ENCODE results near the gene PITPNB. TPM values are rescaled to one million over a fixed set of nuclear protein-coding genes. Genes with fewer than 3 reads are reported as not detected.

Gene PITPNB
- total RNA-seq, 5 donors from 2014 or later (not counting 1 experiment from before 2014, with no cell fraction given) = 58.3 to 67.2 (median 65.9) TPM

DNA sequence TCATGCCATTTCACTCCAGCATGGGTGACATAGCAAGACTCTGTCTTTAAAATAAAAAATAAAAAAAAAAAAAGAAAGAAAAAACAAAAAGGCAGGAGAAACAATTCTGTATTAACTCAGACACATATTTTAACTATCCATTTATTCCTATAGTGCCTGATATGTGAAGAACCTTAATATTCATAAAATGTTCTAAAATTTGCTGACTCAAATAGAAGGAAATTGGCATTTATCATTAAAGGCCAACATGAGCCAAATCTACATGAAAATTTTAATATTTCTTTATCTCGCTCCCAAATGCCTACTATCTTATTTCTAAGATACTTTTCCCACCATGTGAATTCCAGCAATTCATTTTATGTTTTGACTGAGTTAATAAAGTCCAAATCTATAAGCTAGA is 18.9 kb downstream of the PITPNB start:
- Mint-ChIP-seq H3K4me1 (peaks cover 18 to 40% (median 32%) of the 10 kb centered on the region in 3 donors), H3K27me3 (no peaks in the 10 kb centered on the region), H3K9me3 (no peaks in the 10 kb centered on the region), H3K27ac (no peak overlapping the region), H3K36me3 (peaks cover 37% of the 10 kb centered on the region), H3K4me3 (no peak overlapping the region)
- DNase-seq (no peak), ATAC-seq (replicated peaks in 1 of 4) (no peak)
- no CpG with 5 or more reads among the region's 1 CpG for whole genome bisulfite sequencing (ENCODE audit: insufficient coverage)
- Histone ChIP-seq H3K27ac (ENCODE audit: low read length) (no peak overlapping the region), H3K36me3 (ENCODE audit: control insufficient read depth in 2 of 2, extremely low read depth in 1 of 2, insufficient read depth in 1 of 2, low read length in 1 of 2) (peaks cover 3 to 58% of the 10 kb centered on the region in 2 donors), H3K27me3 (replicated peaks in 1 of 2; ENCODE audit: control insufficient read depth in 2 of 2, extremely low read depth in 1 of 2, insufficient read depth in 2 of 2, low read length in 1 of 2) (no peaks in the 10 kb centered on the region), H3K9me3 (no peaks in the 10 kb centered on the region), H3K4me1 (ENCODE audit: control insufficient read depth in 1 of 2, extremely low read depth in 1 of 2, insufficient read depth in 2 of 2, low read length in 2 of 2) (peaks cover 0 to 6% of the 10 kb centered on the region in 2 experiments), H3K4me3 (ENCODE audit: control insufficient read depth in 1 of 2, extremely low read depth in 1 of 2, low read length in 1 of 2) (no peak overlapping the region)
- ChIA-PET POLR2A (no interaction called here), CTCF (interaction anchor here in 1 of 2 donors (2.1 kb wide), 1 partner anchor 12 kb away, joined by 7 read pairs; no protein-coding TSS in a partner anchor)

DNA sequence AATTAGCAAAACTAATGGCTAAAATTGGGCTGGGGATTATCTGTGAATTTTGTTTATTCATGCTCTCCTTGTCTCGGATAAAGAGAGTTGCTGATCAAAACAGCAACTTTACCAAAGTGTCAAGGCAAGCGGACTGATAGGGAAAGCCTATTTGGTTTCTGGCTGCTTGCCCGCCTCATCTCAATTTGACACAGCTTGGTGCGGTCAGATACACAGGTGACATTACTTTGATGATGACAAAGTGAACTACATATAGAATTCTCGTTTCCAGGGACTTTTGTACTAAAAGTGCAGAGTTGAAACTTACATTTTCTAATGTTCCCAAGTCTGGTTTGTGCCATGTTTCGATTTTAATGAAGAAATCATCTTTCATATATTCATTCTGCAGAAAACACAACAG is 22.8 kb downstream of the PITPNB start:
- Mint-ChIP-seq H3K4me3 (no peak overlapping the region), H3K27ac (no peak overlapping the region), H3K36me3 (peaks cover 57% of the 10 kb centered on the region), H3K4me1 (peaks cover 0 to 17% (median 14%) of the 10 kb centered on the region in 3 donors), H3K9me3 (no peaks in the 10 kb centered on the region), H3K27me3 (no peaks in the 10 kb centered on the region)
- 60% methylated on average over 3 of the region's 6 CpGs for WGBS (ENCODE audit: insufficient coverage)
- Histone ChIP-seq H3K4me3 (ENCODE audit: control insufficient read depth in 1 of 2, extremely low read depth in 1 of 2, low read length in 1 of 2) (no peak overlapping the region), H3K27me3 (replicated peaks in 1 of 2; ENCODE audit: control insufficient read depth in 2 of 2, extremely low read depth in 1 of 2, insufficient read depth in 2 of 2, low read length in 1 of 2) (no peaks in the 10 kb centered on the region), H3K4me1 (ENCODE audit: control insufficient read depth in 1 of 2, extremely low read depth in 1 of 2, insufficient read depth in 2 of 2, low read length in 2 of 2) (no peaks in the 10 kb centered on the region), H3K36me3 (ENCODE audit: control insufficient read depth in 2 of 2, extremely low read depth in 1 of 2, insufficient read depth in 1 of 2, low read length in 1 of 2) (peaks cover 13 to 61% of the 10 kb centered on the region in 2 donors), H3K27ac (ENCODE audit: low read length) (no peak overlapping the region), H3K9me3 (no peaks in the 10 kb centered on the region)
- DNase-seq = no peak
- ATAC-seq (replicated peaks in 1 of 4) = no peak
- POLR2A ChIA-PET = no interaction called here
- CTCF ChIA-PET = no interaction called here

DNA sequence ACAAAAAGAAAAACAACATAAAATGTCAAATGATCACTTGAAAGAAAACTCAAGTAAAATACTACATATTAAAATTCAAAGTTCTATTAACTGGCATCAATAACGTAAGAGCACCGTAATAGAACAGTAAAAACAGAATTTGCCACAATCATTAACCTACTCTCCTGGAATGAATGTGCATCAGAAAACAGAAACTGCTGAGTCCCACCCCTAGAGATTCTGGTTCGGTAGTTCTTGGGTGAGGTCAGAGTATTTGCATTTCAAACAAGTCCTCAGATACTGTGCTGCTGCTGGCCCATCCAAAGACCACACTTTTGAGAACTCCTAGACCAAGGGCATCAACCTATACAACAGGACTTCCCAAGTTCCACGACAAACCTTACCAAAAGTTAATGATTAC is 23.5 kb downstream of the PITPNB start:
- ATAC-seq (replicated peaks in 1 of 4) = no peak
- no peak overlapping the region for H3K4me3 ChIP-seq (ENCODE audit: control insufficient read depth in 1 of 2, extremely low read depth in 1 of 2, low read length in 1 of 2)
- ChIA-PET CTCF (interaction anchor here in 1 of 2 donors (1.1 kb wide), 1 partner anchor 10 kb away, joined by 3 read pairs; no protein-coding TSS in a partner anchor), POLR2A (no interaction called here)
- Mint-ChIP-seq H3K27ac (no peak overlapping the region), H3K4me1 (peaks cover 0 to 13% (median 10%) of the 10 kb centered on the region in 3 donors), H3K36me3 (peaks cover 55% of the 10 kb centered on the region), H3K27me3 (no peaks in the 10 kb centered on the region), H3K9me3 (no peaks in the 10 kb centered on the region), H3K4me3 (no peak overlapping the region)
- peaks cover 14 to 60% of the 10 kb centered on the region in 2 donors for H3K36me3 ChIP-seq (ENCODE audit: control insufficient read depth in 2 of 2, extremely low read depth in 1 of 2, insufficient read depth in 1 of 2, low read length in 1 of 2)
- no peaks in the 10 kb centered on the region for H3K27me3 ChIP-seq (replicated peaks in 1 of 2; ENCODE audit: control insufficient read depth in 2 of 2, extremely low read depth in 1 of 2, insufficient read depth in 2 of 2, low read length in 1 of 2)
- H3K27ac ChIP-seq (ENCODE audit: low read length) = no peak overlapping the region
- no peaks in the 10 kb centered on the region for H3K9me3 ChIP-seq
- WGBS (ENCODE audit: insufficient coverage) = no CpG with 5 or more reads among the region's 4 CpGs
- H3K4me1 ChIP-seq (ENCODE audit: control insufficient read depth in 1 of 2, extremely low read depth in 1 of 2, insufficient read depth in 2 of 2, low read length in 2 of 2) = no peaks in the 10 kb centered on the region
- no peak for DNase-seq

DNA sequence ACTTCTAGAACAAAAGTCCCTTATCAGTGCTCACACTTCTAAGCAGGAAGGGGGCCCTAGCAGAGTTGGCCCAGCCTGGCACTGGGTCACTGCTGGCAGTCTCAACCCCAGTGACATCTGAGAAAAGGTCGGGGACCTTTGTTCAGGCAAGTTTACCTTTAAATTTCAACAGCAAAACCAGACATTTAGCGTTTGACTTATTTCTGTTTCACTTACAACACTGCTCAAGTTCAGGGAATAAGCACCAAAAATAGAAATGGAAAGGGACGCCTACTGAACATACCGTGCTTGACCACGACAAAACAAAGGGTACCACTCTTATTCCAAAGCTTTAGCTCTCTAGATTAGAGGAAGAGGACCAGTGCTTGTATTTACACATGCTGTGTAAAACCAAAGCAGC is 26.2 kb downstream of the PITPNB start:
- H3K36me3 Mint-ChIP-seq = peaks cover 63% of the 10 kb centered on the region
- no peak overlapping the region for H3K4me3 ChIP-seq (ENCODE audit: control insufficient read depth in 1 of 2, extremely low read depth in 1 of 2, low read length in 1 of 2)
- H3K27ac Mint-ChIP-seq = no peak overlapping the region
- H3K9me3 Mint-ChIP-seq = no peaks in the 10 kb centered on the region
- WGBS (ENCODE audit: insufficient coverage) = 75% methylated on average over 1 of the region's 5 CpGs
- DNase-seq (no peak), ATAC-seq (replicated peaks in 1 of 4) (no peak)
- H3K4me1 Mint-ChIP-seq = peaks cover 0 to 15% (median 7%) of the 10 kb centered on the region in 3 donors
- no peaks in the 10 kb centered on the region for H3K27me3 Mint-ChIP-seq
- H3K27ac ChIP-seq (ENCODE audit: low read length) = no peak overlapping the region
- POLR2A ChIA-PET = interaction anchor here in 1 of 2 donors (1.1 kb wide), 1 partner anchor 24 kb away, joined by 3 read pairs; no protein-coding TSS in a partner anchor
- no peak overlapping the region for H3K4me3 Mint-ChIP-seq
- CTCF ChIA-PET = no interaction called here
- no peaks in the 10 kb centered on the region for H3K9me3 ChIP-seq
- no peaks in the 10 kb centered on the region for H3K4me1 ChIP-seq (ENCODE audit: control insufficient read depth in 1 of 2, extremely low read depth in 1 of 2, insufficient read depth in 2 of 2, low read length in 2 of 2)
- no peaks in the 10 kb centered on the region for H3K27me3 ChIP-seq (replicated peaks in 1 of 2; ENCODE audit: control insufficient read depth in 2 of 2, extremely low read depth in 1 of 2, insufficient read depth in 2 of 2, low read length in 1 of 2)
- peaks cover 25 to 74% of the 10 kb centered on the region in 2 donors for H3K36me3 ChIP-seq (ENCODE audit: control insufficient read depth in 2 of 2, extremely low read depth in 1 of 2, insufficient read depth in 1 of 2, low read length in 1 of 2)

DNA sequence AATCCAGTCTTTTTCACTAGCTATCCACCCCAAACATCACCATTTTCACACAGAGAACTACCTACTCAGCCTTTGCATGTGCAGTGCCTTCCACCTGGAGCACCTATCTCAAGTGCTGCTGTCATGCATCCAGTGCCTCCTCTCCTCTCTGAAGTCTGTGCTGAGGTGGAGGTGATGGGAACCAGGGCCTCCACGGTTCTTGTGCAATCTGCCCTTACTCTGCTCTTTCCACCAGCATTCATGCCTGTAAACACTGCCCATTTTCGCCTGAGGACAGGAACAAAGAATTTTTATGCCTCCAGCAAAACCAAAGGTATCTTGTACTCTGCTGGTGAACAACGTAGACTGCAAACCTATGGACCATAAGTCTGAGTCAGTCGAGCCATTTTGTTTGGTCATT is 27.0 kb downstream of the PITPNB start:
- no peaks in the 10 kb centered on the region for H3K27me3 Mint-ChIP-seq
- peaks cover 0 to 18% (median 8%) of the 10 kb centered on the region in 3 donors for H3K4me1 Mint-ChIP-seq
- H3K27ac Mint-ChIP-seq = no peak overlapping the region
- no peak overlapping the region for H3K4me3 Mint-ChIP-seq
- H3K4me3 ChIP-seq (ENCODE audit: control insufficient read depth in 1 of 2, extremely low read depth in 1 of 2, low read length in 1 of 2) = no peak overlapping the region
- no peak for DNase-seq
- 100% methylated on average over 1 of the region's 4 CpGs for WGBS (ENCODE audit: insufficient coverage)
- H3K9me3 ChIP-seq = no peaks in the 10 kb centered on the region
- peaks cover 21 to 76% of the 10 kb centered on the region in 2 donors for H3K36me3 ChIP-seq (ENCODE audit: control insufficient read depth in 2 of 2, extremely low read depth in 1 of 2, insufficient read depth in 1 of 2, low read length in 1 of 2)
- no peaks in the 10 kb centered on the region for H3K4me1 ChIP-seq (ENCODE audit: control insufficient read depth in 1 of 2, extremely low read depth in 1 of 2, insufficient read depth in 2 of 2, low read length in 2 of 2)
- no peak for ATAC-seq (replicated peaks in 1 of 4)
- peaks cover 62% of the 10 kb centered on the region for H3K36me3 Mint-ChIP-seq
- H3K27ac ChIP-seq (ENCODE audit: low read length) = no peak overlapping the region
- H3K9me3 Mint-ChIP-seq = no peaks in the 10 kb centered on the region
- ChIA-PET CTCF (interaction anchor here in 1 of 2 donors (0.6 kb wide), 1 partner anchor 1139 kb away, joined by 4 read pairs; no protein-coding TSS in a partner anchor), POLR2A (no interaction called here)
- H3K27me3 ChIP-seq (replicated peaks in 1 of 2; ENCODE audit: control insufficient read depth in 2 of 2, extremely low read depth in 1 of 2, insufficient read depth in 2 of 2, low read length in 1 of 2) = no peaks in the 10 kb centered on the region

DNA sequence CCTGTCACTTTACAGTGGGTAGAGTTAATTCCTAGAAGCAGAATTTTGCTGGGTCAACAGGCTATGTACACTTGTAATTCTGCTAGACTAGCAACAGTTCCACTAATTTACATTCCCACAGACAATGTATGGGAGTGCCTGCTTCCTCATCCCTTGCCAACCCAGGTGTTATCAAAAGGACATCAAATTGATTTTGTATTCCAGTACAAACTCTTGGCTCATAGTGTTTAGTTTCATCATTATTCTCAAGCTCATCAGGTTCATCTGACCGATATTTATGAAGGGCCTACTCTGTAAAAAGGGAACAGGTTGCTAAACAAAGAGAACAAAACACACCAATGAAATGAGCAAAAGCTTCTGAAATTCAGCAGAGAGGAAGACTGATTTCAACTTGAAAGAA is 30.7 kb downstream of the PITPNB start:
- no peak for ATAC-seq (replicated peaks in 1 of 4)
- DNase-seq = no peak
- Histone ChIP-seq H3K9me3 (no peaks in the 10 kb centered on the region), H3K4me1 (ENCODE audit: control insufficient read depth in 1 of 2, extremely low read depth in 1 of 2, insufficient read depth in 2 of 2, low read length in 2 of 2) (no peaks in the 10 kb centered on the region), H3K27me3 (replicated peaks in 1 of 2; ENCODE audit: control insufficient read depth in 2 of 2, extremely low read depth in 1 of 2, insufficient read depth in 2 of 2, low read length in 1 of 2) (no peaks in the 10 kb centered on the region), H3K4me3 (ENCODE audit: control insufficient read depth in 1 of 2, extremely low read depth in 1 of 2, low read length in 1 of 2) (no peak overlapping the region), H3K36me3 (ENCODE audit: control insufficient read depth in 2 of 2, extremely low read depth in 1 of 2, insufficient read depth in 1 of 2, low read length in 1 of 2) (peaks cover 25 to 72% of the 10 kb centered on the region in 2 donors), H3K27ac (ENCODE audit: low read length) (no peak overlapping the region)
- H3K9me3 Mint-ChIP-seq = no peaks in the 10 kb centered on the region
- H3K4me3 Mint-ChIP-seq = no peak overlapping the region
- CTCF ChIA-PET = interaction anchor here (0.6 to 1.7 kb wide), 7 partner anchors 10 to 121 kb away, joined by 3 to 7 read pairs (median 3); partner anchors contain the start of gene PITPNB (in 1 of the 2)
- peaks cover 43% of the 10 kb centered on the region for H3K36me3 Mint-ChIP-seq
- no peak overlapping the region for H3K27ac Mint-ChIP-seq
- WGBS (ENCODE audit: insufficient coverage) = no CpG with 5 or more reads among the region's 1 CpG
- peaks cover 0 to 11% (median 7%) of the 10 kb centered on the region in 3 donors for H3K4me1 Mint-ChIP-seq
- POLR2A ChIA-PET = interaction anchor here in 1 of 2 donors (0.6 kb wide), 1 partner anchor 25 kb away, joined by 5 read pairs; no protein-coding TSS in a partner anchor
- no peaks in the 10 kb centered on the region for H3K27me3 Mint-ChIP-seq

Data from T-cell (primary cell).